ENCODE data around the gene DISC1.
"Not testable (repeated sequence)": the region's sequence is repeated elsewhere in the genome, so short reads cannot be mapped to it uniquely, and the experiment has no call there.

DISC1 gene

DNA sequence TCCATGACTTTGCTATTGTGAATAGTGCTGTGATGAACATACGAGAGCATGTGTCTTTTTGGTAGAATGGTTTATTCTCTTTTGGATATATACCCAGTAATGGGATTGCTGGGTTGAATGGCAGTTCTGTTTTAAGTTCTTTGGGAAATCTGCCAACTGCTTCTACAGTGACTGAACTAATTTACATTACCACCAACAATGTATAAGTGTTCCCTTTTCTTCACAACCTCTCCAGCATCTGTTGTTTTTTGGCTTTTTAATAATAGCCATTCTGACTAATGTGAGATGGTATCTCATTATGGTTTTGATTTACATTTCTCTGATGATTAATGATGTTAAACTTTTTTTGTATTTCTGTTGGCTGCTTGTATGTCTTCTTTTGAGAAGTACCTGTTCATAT lies 335.2 kb downstream of the DISC1 start:
- DNase-seq (ENCODE audit: low read depth) = not testable (repeated sequence)

DNA sequence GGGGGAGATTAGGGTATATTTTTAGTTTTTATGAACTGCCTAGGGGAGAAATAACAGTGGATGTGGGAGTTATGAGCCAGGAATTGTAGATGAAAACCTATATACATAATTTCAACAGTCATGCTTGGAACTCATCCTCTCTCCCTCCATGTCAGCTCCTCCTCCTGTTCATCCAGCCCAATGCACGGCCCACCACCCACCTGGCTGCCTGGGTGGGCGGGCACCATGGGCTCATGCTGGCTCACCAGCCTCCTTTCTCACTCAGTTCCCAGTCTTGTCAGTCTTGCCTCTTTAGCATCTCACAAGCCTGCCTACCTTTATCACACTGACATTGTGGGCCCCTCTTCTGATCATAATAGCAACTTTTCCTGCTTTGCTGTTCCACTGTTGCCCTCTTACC lies 336.0 kb downstream of the DISC1 start:
- no peak for DNase-seq (ENCODE audit: low read depth)

DNA sequence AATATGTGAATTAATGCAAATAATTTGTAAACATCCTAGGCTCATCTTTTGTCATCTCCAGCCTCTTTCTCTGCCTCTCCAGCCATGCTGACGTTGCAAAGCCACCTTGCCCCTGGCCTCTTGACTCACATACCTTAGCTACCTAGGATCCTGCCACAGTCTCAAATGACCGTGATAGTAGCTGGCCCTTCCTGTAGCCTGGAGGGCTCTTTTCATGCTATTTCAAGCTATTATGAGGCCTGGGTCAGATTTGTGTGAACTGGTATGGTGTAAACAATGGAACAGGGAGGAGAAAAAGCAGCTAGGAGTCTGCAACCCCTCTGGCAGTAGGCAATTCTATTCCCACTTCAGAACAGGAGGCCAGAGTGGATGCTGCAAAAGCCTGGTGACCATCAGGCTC lies 337.7 kb downstream of the DISC1 start:
- DNase-seq (ENCODE audit: low read depth) = no peak

DNA sequence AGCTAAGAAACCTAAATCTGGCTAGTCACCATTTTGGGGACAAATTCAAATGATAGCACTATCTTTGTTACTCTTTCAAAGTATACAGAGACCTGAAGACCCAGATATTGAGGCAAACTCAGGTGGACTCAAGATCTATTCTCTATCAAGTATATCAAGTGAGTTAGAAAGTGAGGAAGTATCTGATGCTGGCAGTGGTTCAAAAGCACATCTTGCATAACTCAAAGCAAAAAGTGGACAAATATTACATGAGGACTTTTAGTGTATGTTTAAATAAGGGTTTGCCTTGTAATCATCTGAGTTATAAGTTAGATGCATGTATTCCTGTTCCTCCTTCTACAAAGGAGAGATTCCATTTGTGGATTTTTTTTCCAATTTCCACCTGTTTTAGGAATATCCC lies 338.4 kb downstream of the DISC1 start:
- no peak for DNase-seq (ENCODE audit: low read depth)

DNA sequence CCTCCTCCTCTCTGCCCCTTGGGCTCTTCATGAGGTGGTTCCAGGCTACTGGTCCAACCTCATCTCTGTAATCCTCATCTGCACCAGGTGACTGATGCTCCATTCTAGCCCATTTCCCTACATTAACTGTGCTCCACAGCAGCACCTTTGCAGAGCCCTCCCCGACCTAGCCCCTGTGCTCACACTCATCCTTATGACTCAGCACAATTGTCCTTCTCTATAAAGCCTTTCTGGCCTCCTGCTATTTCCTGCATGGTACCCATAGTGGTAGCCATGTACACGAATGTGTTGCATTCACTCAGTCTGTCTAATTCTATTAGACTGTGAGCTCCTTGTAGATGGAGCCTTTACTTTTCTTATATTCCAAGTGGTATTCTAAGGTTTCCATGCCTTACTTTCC lies 339.0 kb downstream of the DISC1 start:
- no peak for DNase-seq (ENCODE audit: low read depth)

DNA sequence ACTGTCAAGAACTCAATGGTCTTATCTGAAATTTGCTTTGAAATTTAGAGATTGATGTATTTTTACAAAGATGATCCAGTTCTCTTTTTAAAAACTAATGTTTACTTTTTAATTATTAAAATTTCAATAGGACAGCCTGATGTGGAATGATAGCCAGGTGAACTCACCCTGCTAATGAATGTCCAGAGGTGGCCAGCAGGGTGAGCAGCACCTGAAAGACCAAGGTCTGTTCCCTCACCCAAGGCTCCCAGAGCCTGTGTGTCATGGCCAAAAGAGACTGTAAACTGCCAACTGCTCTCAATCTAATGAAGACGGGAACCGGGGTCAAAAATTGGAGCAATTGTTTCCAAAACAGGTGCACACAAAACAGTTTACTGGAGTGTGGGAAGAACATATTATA lies 340.4 kb downstream of the DISC1 start:
- DNase-seq (ENCODE audit: low read depth) = no peak

DNA sequence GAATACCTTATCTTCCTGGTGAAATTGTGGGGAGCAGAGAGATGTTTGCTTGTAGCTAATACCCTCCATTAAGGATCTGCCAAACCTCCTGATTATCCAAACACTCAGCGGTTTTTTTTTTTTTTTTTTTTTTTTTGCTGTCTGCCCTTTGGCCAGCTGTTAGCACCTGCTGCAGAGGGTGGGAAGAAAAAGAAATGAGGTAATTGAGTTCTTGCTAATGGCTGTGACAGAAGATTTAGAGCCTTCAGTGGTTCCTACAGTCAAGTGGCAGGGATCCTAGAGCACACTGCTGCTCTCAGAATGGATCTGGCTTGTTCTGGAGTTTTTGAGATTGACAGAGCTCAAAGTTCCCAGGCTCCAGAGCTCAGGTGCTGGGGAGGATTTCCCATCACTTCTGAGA lies 342.5 kb downstream of the DISC1 start:
- no peak for DNase-seq (ENCODE audit: low read depth)

DNA sequence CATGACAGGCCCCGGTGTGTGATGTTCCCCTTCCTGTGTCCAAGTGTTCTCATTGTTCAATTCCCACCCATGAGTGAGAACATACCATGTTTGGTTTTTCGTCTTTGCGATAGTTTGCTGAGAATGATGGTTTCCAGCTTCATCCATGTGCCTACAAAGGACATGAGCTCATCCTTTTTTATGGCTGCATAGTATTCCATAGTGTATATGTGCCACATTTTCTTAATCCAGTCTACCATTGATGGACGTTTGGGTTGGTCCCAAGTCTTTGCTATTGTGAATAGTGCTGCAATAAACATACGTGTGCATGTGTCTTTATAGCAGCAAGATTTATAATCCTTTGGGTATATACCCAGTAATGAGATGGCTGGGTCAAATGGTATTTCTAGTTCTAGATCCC lies 343.2 kb downstream of the DISC1 start:
- DNase-seq (ENCODE audit: low read depth) = not testable (repeated sequence)

DNA sequence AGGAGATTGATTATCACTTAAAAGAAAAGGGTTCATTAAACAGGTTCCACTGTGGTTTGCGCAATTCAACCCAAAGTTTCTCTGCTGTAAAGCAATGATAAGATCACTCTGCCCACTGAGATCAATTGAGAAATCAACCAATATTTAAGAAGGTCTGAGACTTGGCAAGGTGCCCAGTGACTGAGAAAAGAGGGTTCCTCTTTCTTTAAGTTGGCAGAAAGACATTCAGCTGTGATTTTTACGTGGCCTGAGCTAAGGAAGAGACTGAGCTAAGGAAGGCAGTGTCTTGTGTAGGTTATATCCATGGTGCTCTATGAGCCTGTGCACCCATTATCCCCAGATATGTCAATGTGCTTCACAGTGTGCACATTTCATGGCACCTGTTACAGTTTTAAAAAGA lies 344.1 kb downstream of the DISC1 start:
- no peak for DNase-seq (ENCODE audit: low read depth)

DNA sequence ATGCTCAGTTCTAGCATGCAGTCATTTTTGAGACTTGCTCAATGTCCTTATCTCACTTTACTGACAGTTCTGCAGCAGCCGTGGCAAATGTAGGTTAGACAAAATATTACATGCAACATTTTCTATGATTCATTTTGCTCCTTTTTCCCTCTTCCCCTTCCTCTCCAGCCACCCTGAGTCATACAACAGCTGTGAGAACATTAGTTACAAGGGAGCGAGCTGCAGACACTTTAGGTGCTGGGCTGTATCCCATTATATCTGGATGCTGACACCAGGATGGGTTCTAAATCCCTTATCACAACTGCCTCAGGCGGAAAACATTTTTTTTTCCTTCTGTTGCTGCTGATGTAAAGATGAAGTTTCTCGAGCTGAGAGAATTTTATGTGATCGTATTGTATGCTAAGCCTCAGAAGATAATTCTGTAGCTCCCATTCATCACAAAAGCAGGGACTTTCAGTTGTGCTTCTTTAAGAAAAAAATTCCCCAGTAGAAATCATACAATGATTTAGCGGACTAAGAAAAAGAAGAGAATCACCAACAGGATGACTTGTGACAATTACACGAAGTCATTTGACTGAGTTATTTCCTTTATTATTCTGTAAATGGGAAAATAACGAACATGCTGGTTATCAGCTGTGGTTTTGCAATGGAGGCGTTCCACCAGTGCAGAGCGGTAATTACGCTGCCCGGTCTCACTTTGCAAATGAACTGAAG lies 345.0 kb downstream of the DISC1 start:
- no peak for DNase-seq (ENCODE audit: low read depth)

DNA sequence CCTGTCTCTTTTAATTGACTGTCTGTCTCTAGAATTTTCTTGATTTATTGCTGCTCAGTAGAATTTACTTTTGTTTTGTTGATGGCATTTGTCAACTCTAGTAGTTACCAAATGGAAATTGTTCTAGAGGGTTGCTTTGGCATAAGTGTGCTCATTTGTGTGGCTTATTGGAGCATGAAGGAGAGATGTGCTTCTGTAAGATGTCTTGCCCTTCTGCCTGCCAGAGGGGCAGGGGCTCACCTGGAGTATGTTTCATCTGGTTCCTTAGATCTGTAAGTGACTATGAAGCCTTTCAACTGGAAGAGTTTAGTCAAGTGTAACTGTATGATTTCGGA lies 345.5 kb downstream of the DISC1 start:
- no peak for DNase-seq (ENCODE audit: low read depth)

DNA sequence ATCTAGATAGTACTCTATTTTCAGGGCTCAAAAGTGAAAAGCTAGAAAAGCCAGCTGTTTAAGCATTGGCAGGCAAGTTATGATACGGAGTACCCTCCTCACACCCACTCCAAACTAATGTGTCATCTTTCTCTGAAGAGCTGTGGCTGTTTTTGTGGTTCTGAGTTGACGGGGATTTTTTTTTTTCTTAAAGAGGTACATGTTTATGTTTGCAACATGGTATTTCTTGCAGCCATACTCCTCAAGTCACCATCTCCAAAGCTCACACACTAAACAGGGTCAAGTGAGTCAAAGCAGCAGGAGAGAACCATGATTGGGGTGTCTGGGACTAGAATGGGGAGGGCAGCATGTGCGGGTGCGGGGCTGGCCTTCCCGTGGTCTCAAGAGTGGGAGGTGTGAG lies 347.2 kb downstream of the DISC1 start:
- DNase-seq (ENCODE audit: low read depth) = no peak

DNA sequence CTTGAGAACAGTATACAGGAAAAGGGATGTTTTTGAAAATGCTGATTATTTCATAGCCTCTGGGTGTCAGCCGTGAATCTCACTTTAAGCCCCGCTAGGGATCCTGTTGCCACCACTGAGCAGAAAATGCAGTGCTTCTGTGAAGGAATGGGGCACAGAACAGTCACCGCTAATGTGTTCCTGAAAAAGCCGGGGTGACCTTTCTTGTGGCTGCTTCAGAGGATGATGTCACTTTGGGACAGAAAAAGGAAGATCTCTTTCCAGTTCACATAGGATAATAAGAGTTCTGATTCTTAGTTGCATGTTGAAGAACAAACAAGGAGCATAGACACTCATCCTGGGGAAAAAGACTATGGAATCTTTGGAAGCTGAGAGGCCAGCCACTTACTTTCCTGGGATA lies 349.6 kb downstream of the DISC1 start:
- no peak for DNase-seq (ENCODE audit: low read depth)

DNA sequence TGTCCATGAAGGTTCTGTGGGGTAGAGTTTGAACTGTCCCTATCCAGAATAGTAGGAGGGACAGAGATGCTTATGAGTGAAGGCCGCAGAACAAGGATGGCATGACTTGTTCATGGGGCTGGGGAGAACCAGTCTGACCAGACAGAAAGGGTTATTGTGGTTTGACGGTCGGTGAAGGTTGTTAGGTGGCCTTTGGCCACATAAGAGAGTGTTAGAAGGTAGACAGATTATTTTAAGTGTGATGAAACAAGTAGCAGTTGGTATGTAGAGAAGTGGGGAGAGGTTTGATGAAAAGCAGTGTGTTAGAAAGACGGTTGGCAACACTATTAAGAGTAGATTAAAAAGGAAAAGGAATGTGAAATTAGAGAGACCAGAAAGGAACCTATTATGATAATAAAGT lies 355.1 kb downstream of the DISC1 start:
- no peak for DNase-seq (ENCODE audit: low read depth)

DNA sequence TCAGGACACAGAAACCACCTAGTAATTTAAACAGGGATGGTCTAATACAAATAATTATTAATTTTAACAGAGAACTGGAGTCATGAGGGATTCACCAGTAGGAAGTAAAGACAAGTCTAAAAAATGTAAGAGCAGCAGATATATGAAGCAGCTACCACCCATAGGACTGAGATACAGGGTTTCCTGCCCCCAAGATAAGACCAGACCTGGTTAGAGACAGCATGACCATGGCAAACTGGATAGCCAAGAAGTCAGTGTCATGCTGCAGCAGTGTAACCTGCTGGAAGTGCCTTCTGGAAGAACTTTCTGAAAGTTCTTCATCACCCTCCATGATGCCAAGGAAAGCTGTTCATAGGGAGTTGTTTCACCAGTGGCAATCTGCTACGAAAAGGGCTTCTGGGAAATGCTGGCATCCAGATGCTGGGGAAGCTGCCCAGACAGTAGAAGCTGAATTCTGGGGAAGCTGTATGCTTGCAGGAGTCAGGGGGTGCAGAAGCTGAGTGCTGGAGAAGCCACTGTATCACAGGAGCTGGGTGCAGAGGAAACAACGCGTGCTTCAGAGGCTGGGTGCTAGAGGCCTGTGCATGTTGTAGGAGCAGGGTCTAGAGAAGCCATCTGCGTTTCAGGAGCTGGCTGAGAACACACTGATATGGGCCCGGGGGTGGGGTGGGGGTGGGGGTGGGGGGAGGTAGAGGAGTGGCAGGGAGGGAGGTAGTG lies 356.4 kb downstream of the DISC1 start:
- DNase-seq (ENCODE audit: low read depth) = no peak

DNA sequence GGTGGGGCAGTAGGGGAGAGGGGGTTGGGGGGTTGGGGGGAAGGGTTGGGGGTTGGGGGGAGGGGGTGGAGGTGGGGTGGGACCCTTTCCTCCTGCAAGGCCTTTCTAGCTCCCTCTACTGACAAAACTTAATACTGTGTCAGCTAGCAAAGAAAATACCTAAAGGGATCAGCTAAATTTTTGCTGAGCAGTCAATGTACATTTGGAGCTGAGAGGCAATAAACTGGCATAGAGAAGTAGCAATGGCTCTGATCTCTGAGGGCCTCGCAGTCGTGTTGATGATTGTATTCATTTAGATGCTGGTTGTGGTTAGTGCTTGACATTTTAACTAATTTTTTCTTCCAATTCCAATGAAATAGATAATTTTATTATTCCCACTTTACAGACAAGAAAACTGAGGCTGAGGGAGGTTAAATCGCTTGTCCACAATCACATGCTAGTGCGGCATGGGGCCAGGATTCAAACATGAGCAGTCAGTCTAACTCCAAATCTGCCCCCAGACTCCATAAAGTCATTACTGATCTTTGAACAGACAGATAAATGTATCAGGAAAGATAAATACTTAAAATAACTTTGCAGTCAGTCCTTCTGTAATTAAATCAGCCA lies 357.1 kb downstream of the DISC1 start:
- no peak for DNase-seq (ENCODE audit: low read depth)

DNA sequence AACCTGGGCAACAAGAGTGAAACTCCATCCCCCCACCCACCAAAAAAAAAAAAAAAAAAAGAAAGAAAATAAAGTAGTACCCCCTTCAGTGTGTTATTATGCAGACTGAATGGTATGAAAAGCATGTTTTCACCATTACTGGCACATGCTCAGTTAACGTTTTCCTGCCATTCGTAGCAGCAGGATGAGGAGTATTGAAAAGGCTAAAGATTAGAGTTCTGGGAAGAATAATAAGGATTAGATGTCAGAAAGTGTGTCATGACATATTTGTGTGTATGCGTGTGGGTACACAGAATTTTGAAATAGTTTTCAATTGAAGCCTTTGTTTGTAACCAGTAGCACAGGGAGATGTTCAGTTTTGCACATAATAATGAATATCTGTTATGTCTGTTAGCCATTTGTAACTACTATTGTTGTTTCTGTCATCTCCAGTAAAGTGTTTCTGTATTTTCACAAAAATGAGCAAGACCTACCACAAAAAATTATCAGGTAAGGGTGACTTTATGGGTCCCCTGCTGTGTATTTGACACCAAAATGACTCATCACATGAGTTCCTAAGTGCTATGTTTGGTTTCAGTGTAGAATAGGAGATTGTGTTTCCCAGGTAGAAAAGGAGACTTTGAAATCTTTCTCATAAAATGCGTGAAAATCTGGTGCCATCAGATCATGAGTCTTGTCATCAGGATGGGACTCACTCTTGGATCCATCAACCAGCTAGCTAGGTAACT lies 358.9 kb downstream of the DISC1 start:
- no peak for DNase-seq (ENCODE audit: low read depth)

DNA sequence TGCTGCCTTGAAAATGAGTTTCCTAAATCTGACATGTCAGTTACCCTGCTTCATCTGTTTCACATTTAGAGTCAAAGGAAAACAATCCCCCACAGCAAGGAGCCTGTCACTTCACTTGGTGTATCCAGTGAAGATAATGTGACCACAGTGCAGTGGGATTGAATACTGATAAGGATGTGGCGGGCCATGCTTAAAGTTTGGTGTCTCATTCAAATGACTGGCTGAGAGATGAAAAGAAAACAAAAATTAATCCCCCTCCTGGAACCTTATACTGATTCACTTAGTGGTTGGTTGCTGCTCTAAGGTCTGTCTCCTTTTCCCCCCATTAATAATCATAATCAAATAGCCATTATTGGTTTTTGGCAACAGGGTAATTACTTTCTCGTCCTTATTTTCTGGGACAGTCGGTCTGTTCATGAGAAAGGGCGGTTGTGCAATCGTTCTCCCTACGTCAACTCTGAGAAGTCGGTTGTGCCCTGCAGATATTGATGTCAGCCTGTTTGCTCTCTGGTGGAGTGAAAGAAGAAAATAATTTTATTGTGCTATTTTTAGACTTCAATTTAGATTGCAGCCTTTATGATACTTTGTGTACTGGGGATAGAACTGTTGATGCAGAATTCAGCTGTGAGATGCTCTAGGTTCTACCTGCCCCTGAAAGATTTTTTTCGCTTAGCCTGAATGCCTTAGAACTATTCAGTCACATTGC lies 360.2 kb downstream of the DISC1 start:
- DNase-seq (ENCODE audit: low read depth) = no peak

DNA sequence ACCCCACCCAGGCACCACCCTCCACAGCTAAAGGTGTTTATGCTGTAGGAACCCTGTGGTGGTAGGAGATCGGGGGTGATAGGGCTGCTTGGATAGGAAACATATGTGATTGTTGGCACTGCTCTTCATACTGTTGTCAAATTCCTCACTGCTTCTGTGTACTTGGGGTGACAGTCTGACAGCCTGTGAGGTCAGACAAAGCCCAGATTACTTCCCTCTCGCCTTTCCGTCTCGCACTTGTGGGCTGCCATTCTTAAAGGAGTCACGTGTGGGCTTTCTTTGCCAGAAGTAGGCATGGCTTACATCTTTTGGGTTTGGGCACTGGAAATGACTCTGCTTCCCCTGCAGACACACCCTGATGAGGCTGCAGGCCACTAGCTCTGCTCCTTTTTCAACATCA lies 363.8 kb downstream of the DISC1 start:
- no peak for DNase-seq (ENCODE audit: low read depth)

DNA sequence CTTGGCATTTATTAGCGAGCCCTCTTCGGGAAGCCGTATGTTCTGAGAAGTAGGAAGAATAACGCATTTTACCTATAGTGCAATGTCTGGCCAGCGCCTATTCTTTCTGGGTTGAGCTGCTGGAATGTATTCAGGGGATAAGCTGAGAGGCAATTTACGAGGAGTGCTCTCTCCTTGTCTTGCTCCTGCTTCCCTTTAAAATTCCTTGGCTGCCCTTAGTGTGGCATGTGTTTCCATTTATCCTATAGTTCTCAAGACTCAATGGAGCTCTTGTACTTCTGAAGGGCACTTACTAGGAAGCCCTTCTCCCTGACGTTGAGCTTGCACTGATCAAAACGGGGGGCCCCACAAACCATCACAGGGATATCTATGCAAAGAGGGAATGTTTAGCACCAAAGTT lies 364.6 kb downstream of the DISC1 start:
- no peak for DNase-seq (ENCODE audit: low read depth)

DNA sequence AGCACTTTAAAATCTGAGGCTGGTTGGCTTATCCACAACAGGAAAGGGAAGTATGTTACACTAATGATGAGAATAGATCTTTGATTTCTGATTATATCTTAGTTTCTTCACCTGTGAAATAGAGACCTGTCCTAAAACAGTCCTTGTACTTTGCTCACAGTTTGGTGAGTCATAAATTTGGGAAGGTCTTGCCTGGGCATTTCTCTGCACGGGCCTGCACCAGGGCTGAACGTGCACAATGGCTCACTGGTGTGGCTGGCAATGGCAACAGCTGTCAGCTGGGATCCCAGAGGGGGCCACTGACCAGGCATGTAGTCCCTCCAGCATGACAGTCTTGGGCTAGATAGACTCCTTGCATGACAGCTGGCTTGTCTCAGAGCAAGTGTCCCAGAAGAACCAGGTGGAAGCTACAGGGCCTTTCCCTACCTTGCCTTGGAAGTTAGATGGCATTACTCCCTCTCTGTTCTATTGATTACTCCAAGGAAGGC lies 367.4 kb downstream of the DISC1 start:
- no peak for DNase-seq (ENCODE audit: low read depth)

DNA sequence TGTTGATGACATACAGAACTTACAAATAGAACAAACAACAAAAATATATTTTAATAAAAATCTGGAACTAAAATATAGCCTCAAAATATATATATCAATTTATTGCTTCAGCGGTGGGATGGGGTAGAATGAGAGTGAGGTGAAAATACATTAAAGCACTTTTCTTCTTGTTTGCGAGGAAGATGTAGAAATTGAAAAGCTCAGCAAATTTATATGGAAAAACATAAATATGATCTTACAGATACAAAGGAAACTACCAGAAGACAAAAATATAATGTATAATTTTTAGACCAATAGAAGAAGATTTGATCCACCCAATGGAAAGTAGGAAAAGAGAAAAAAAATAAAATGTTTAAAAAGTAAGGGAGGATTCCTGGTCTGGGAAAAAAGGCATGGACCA lies 372.2 kb downstream of the DISC1 start:
- no peak for DNase-seq (ENCODE audit: low read depth)
